ENCODE data around the gene JMJD1C. TPM values are rescaled to one million over a fixed set of nuclear protein-coding genes. Genes with fewer than 3 reads are reported as not detected.
A peak's percentile ranks its signal among the peaks of the same experiment; 100 is the strongest.

The JMJD1C gene
- total RNA-seq, 1 experiment from 2014 or later, result 31.5 TPM

GRCh38 chr10:63133056-63133820 lies 332.5 kb downstream of the JMJD1C start, which contains the start of gene NRBF2:
TSS of gene NRBF2 (plus strand) at chr10:63133328. CDS start at chr10:63133471, 143 bp downstream.
- DNase-seq (ENCODE audit: low spot score), result peak; percentile 99

DNA sequence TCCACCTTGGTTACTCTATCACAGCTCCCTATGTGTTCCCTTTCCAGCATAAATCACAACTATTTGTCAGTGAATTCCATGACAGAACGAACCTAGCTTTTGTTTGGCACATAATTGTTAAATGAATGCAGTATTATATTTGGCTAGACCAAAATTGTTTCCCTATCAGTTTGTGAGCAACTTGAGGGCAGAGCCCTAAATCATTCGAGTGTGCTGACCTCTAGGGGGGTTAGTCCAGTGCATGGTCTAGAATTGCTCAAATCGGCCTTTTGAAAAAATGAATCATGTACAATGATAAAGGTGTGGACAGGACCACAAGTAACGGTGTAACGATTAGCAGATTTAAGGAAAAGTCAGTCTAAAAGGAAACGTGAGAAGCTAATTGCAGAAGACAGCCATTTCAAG lies 333.1 kb downstream of the JMJD1C start:
- no peak for DNase-seq (ENCODE audit: low spot score)

- no peak for DNase-seq (ENCODE audit: low spot score)
These were observed 335.9 kb downstream of the JMJD1C start for GRCh38 chr10:63129888-63130287.

- no peak for DNase-seq (ENCODE audit: low spot score)
These were observed 337.3 kb downstream of the JMJD1C start for GRCh38 chr10:63128443-63128842.

GRCh38 chr10:63125459-63125858 lies 340.3 kb downstream of the JMJD1C start:
- peak; percentile 14 for DNase-seq (ENCODE audit: low spot score)

DNA sequence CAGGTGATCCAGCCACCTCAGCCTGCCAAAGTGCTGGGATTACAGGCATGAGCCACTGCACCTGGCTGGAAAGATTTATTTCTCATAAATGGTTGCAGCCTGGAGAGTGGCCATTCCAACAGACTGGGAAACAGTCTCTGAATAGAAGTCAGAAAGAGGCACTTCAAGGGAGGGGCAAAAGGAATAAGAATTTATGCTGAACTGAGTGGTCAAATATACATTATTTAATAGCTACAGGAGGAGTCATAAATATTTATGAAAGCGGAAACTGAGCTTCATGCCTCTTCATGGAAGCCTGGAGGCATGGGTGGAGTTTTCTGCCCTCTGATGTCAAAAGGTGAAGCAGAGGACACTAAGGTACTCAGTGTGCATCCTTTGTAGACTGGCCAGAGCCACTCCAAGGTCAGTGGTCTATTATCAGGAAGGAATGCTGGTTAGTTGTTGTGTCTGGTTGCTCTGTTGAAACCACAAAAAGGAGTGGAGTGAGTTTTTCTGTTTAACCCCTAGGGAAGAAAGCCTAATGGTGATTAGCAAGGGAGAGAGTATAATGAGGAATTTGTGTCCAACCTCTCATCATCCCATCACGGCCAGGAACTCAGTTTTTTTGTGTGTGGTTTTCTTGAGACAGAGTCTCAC lies 341.9 kb downstream of the JMJD1C start:
- no peak for DNase-seq (ENCODE audit: low spot score)

DNA sequence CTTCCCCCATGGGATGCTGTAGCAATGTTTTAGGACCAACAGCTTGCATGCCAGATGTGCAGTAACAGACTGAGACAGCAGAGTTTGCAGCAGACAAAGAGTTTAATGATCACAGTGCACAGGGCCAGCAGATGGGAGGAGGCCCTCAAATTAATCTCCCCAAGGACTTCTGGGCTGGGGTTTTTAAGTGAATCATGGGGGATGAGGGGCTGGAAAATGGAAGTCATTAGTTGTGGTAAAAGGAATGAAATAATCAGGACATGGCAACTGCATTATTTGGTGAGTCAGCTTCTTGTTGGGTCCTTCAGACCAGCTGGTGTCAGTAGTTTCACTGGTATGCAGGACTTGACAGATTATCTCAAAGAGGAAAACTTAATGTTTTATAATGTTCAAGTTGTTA lies 345.2 kb downstream of the JMJD1C start:
- DNase-seq (ENCODE audit: low spot score), result peak; percentile 35

- no peak for DNase-seq (ENCODE audit: low spot score)
These were observed 346.7 kb downstream of the JMJD1C start for GRCh38 chr10:63119041-63119440.

Other genes starting within 250 kb of the JMJD1C start
- gene REEP3, start 55.4 kb upstream of the JMJD1C start, total RNA-seq (2014; rRNA removed; shearing (Covaris generic)), result 19.4 and 29.9 TPM in 2 replicates